HG03469 (cell line): ENCODE measurements around the gene ABCB8.
A peak's percentile ranks its signal among the peaks of the same experiment; 100 is the strongest.

Source experiments
- ATAC-seq: cut with Tn5 transposase; IDR thresholded peaks from one replicate; pipeline ENCODE4 v1.9.1; 2021; ENCODE audit warnings: mild to moderate bottlenecking, moderate library complexity, moderate number of reproducible peaks; ENCODE audit not compliant: unreplicated experiment

ABCB8 gene

DNA sequence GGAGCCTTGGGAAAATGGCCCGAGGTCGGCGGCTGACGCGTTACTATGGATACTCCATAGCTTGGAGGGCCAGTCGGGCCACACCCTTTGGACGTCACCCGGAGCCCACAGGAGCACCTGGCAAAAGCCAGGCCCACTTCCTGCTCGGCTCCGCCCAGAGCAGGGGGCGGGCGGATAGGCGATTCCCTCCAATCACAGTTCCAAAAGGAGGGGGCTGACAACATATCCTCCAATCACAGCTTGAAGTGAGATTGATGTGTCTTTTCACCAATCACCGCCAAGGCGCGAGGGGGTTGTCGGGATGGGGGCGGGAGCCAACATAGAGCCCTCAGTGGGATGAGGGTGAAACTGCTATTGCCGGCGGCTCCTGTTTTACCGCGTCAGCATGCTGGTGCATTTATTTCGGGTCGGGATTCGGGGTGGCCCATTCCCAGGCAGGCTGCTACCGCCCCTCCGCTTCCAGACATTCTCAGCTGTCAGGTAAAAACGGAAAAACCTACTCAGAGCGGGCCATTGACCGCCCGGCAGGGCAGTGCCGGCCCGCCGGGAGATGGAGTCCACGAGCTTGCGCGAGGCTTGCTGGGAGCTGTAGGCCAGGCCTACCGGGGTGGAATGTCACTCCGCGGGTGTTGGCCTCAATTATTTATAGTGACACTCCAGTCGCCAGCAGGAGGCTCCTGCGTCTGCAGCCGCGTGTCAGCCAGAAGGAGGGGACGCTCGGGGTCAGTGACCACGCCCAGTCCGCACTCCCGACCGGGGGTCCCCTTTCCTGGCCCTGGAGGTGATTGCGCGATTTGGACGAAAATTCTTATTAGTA, at the start of gene ABCB8:
Gene ABCB8 (plus strand): TSS at position 320 of the 817 bp plus-strand sequence. CDS start 66 bp downstream, at position 386.
- ATAC-seq = peak; percentile 90

DNA sequence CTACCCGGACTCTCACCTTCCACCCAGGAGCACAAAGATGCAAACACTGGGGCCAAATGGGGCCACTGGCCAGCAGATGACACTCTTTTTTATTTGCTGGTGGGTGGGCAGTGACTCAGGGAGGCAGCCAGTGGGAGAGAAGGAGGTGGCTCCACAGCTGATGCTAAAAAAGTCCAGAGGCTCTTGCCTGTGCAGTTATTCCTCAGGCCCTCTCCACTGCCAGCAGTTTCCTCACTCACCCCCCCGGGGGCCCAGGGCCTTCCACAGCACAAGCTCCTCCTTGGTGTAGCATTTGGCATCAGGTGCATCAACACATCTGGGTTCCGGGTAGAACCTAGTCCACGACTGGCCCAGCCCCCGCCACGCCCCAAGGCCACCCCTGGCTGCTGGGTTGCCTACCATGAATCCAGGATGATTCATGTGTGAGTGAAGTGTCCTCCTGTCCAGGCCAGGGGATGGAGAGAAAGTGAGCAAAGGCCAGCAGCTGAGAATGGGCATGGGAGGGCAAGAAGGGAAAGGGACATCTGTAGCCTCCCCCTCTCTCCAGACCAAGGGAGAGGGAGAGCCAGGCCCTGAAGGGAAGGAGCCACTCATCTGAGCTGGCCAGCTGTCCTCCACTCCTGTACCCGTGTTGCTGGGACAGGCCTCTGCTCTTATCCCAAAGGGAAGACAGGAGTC, 48.4 kb upstream of the ABCB8 start:
- no peak for ATAC-seq

DNA sequence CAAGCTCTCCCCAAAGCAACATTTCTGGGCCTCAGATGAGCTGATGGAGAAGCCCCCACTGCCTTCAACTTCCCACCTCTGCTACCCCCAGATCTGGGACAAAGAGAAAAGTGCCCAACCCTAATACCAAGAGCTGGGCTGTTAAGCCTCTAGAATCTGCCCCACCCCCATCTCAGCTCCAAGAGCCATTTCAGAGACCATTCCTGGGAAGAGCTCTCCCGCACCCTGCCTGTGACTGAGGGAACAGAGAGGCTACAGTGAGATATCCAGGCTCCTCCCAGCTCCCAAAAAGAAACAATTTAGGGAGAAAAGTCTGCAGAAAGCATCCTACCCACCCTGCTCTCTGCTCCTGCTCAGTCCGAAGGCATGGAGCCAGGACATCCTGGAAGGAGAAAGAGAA, 47.6 kb upstream of the ABCB8 start:
- ATAC-seq = no peak

DNA sequence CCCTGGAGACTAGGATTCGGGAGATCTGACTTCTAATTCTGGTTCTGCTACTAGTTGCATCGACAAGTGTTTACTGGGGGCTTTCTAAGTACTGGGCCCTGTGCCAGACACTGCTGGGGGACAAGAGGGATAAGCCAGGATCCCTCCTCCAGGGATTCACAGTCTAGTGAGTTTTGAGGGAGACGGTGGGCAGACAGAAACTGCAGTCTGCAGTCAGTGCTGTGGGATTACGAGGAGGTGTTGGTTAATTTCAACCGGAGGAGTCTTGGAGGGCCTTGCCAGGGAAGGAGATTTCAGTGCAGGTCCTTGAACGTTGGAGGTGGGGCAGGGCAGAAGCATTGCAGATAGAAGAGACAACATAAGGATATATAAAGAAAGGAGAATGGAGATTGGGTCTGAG, 46.6 kb upstream of the ABCB8 start:
- ATAC-seq = no peak

DNA sequence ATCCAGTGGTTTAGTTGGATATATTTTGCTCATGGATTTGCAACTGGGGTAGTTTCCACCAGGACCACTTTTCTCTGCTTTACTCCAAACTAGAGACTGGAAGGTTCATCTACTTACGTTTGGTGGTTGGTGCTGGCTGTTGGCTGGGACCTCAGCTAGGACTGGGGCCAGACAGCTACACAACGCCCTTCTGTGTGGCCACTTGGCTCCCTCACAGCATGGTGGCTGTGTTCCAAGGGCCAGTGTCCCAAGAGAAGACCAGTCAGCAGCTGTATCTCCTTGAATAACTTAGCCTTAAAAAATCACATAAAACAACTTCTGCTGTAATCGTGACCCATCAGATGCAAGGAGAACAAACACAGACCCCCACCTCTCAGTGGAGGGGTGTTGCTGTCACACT, 45.9 kb upstream of the ABCB8 start:
- no peak for ATAC-seq

DNA sequence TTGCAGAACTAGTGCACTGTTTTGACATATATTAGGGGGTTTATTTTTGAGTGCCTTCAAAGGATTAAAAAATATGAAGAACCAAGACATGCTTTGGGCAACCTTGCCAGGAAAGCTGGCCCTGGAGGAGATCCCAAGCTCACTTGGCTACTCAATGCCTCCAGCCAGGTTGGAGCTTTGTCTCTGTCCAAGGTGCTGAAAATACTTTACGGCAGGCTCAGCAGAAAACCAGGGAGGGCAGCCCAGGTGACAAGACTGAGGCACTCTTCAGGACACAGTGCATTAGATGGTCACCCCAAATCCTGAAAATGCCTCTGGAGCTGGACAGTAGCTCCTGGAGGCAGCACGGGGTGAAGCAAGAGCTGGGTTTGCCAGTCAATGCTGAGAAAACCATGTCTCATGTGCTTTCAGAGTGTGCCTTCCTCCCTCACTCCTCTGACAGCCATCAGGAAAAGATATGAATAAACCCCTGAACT, 44.3 kb upstream of the ABCB8 start:
- ATAC-seq = no peak

DNA sequence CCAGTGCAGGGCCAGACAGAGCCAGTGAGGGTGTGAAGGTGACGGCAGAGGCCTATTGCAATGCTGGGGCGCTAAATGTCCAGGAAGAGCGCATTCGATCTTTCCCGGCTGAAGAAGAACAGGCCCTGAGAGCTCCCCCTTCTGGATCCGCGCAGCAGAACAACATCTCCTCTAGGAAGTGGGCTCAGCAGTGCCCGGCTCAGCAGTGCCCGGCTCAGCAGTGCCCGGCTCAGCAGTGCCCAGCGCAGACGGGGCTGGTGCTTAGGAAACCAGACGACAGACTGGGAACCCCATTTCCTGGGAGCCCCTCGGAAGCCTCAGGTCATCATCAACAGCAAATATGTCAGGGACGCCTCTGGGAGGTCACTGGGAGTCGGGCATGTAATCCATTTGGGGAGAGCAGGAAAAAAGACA, 42.1 kb upstream of the ABCB8 start:
- no peak for ATAC-seq

DNA sequence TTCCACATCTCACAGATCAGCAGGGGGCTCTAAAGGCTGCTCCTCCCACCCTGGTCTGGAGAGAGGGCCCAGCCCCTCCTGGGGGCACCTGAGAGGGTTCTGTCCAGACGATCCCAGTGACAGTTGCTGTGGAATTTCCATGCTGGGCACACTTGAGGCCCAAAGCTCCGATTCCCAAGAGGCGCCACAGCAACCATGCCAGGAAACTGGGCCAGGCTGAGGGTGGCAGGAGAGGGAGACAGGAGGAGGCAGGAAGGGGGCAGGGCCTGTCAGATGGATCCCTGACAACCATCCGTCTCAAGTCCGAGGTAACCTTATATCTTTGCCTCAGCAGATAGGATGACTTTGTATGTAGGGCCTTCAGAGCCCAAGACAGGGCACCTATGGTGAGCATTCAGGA, 41.7 kb upstream of the ABCB8 start:
- ATAC-seq = no peak

DNA sequence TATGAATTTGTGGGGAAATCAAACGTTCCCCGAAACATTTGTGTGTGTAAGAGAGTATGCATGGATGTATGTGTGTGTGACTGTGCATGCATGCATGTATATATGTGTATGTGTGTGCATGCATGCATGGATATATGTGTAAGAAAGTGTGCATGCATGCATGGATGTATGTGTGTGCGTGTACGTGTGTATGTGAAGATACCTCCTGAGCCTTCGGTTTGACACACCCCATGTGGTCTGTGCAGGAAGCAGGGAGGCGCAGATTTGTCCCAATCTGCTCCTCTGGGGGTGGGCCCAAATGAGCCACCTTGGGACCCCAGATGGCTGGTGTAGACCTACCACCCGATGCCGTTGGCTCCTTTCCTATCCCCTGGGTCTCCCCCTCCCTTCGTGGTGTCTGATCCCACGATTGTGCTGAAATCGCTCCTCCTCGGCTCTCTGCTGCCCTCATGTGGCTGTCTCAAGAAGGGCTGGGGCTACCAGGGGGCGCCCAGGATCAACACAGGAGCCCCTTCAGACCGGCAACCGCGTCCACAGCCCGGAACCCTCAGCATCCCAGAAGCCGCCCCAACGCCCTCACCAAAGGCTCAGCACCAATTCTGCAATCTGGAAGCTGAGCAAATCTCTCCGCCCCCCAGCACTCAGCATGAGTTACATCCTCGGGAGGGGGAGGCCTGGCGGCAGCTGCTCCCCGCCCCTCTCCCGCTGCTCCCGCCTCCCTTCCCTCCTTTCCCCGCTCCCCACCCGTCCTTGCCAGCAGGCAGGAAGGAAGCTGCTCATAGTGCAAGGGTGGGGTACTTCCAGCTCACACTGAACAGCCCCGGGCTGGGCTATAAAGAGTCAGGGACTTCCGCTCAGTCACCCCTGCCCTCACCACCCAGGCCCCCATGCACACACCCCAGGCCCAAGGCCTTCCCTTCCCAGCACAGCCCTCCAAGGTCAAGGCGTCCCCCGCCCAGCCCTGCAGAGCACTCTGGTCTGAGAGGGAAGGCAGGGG, 39.7 kb upstream of the ABCB8 start:
- no peak for ATAC-seq

DNA sequence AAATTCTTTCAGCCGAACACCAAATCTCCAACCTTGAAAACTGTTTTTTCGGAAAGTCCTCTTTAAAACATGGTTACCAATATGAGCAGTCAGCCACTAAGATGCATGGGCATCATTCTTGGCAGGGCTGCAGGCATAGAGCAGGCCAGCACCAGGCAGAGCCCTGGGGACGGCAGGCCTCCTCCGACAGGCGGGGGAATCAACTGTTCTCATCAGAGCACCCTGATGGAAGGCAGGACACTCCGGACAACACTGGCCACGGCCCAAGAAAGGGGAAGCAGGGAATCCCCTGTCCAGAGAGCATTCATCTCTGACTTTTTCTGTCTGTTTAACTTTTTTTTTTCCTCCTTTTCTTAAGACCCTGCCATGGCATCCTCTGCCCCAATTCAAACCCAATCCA, 38.8 kb upstream of the ABCB8 start:
- ATAC-seq = no peak

DNA sequence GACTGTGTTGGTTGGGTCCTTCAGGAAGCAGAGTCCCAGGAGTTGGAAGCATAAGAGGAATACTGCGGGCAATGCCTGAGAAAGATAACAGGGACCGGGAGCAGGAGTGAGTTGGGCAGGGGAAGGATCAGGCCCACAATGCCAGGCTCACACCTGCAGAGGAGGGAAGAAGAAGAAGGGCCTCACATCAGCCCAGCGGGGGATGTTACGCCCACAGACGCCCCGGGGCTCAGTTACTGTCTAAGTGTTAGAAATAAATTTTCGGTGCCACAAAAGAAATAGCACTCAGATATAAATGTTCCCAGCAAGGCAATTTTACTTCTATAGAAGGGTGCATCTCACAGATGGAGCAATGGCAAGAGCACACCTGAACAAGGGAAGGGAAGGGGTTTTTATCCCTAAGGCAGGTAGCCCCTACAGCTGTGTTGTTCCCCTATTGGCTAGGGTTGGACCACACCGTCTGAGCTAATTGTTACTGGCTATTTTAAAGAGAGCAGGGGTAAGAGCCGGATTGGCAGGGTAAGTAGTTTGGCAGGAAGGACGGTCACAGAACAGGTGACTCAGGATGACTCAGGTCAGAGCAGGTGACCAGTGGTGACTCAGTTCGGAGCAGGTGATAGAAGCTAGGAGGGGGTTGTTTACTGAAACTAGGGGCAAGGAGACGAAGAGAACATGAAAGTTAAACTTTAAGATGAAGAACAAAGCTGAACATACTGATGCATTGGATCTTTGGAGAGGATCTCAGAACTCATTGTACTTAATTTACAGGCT, 37.6 kb upstream of the ABCB8 start, which contains the start of gene NOS3:
Gene NOS3 (plus strand): TSS at position 602 of the 771 bp plus-strand sequence. CDS start 2,787 bp downstream, outside the sequence.
- ATAC-seq = no peak

DNA sequence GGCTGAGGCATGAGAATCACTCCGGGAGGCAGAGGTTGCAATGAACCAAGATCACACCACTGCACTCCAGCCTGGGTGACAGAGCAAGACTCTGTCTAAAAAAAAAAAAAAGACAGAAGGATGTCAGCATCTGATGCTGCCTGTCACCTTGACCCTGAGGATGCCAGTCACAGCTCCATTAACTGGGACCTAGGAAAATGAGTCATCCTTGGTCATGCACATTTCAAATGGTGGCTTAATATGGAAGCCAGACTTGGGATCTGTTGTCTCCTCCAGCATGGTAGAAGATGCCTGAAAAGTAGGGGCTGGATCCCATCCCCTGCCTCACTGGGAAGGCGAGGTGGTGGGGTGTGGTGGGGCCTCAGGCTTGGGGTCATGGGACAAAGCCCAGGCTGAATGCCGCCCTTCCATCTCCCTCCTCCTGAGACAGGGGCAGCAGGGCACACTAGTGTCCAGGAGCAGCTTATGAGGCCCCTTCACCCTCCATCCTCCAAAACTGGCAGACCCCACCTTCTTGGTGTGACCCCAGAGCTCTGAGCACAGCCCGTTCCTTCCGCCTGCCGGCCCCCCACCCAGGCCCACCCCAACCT, 36.1 kb upstream of the ABCB8 start:
- no peak for ATAC-seq

DNA sequence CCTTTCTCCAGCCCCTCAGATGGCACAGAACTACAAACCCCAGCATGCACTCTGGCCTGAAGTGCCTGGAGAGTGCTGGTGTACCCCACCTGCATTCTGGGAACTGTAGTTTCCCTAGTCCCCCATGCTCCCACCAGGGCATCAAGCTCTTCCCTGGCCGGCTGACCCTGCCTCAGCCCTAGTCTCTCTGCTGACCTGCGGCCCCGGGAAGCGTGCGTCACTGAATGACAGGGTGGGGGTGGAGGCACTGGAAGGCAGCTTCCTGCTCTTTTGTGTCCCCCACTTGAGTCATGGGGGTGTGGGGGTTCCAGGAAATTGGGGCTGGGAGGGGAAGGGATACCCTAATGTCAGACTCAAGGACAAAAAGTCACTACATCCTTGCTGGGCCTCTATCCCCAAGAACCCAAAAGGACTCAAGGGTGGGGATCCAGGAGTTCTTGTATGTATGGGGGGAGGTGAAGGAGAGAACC, 35.4 kb upstream of the ABCB8 start:
- ATAC-seq = no peak

DNA sequence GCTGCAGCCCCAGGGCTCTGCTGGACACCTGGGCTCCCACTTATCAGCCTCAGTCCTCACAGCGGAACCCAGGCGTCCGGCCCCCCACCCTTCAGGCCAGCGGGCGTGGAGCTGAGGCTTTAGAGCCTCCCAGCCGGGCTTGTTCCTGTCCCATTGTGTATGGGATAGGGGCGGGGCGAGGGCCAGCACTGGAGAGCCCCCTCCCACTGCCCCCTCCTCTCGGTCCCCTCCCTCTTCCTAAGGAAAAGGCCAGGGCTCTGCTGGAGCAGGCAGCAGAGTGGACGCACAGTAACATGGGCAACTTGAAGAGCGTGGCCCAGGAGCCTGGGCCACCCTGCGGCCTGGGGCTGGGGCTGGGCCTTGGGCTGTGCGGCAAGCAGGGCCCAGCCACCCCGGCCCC, 34.7 kb upstream of the ABCB8 start:
- ATAC-seq = no peak

DNA sequence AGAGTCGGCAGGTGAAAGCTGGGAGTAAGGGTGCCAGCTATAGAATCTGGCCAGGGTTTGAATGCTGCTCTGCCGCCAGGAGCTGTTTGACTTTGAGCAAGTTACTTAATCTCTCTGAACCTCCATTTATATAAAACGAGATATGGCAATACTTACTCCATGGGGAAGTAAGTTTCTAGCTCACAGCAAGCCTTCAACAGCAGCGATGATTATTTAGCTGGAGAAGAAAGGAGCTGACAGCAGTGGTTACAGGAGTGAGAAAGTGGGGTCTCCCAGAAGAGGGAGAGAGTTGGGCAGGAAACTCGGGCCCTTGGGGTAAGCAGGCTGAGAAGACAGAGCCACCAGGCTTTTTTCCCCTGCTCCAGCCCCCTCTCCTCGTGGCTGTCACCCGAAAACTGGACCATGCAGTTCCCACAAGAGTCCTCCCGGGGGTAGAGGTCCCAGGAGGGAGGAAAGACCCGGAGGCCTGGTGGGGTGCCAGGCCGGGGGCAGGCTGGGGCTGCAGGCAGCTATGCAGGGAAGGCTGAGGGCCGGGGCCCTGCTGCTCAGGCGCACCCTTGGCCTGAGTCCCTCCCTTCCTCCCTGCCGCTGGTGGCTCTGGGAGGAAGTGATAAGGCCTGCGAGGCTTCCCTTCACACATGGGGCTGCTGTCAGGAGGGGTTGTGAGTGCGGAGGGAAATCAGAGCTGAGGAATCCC, 34.0 kb upstream of the ABCB8 start:
- ATAC-seq = no peak

DNA sequence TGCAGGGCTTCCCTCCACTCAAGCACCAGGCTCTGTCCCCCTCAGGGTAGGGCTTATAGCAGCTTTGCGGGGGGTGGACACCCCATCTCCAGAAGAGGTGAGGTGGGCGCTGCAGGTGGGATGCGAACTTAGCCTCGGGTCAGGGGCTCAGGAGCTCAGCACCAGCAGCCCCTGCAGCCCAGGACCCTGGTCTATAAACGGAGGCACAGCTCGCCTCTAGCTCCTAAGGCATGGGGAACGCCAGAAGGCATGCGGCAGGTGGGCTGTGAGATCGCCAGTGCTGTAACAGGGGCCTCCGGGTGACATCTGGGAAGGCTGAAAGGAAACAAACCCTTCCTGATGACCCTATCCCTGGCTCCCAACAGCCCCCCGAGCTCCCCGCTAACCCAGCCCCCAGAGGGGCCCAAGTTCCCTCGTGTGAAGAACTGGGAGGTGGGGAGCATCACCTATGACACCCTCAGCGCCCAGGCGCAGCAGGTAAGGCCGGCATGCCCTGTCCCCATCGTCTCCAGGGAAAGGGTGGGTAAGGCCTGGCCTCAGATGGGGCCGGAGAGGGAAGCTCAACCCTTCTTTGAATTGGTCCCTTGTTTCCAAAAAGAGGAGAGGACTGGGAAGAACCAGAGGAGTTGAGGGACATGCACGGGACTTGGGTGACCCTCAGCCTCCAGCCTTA, 33.3 kb upstream of the ABCB8 start:
- no peak for ATAC-seq

DNA sequence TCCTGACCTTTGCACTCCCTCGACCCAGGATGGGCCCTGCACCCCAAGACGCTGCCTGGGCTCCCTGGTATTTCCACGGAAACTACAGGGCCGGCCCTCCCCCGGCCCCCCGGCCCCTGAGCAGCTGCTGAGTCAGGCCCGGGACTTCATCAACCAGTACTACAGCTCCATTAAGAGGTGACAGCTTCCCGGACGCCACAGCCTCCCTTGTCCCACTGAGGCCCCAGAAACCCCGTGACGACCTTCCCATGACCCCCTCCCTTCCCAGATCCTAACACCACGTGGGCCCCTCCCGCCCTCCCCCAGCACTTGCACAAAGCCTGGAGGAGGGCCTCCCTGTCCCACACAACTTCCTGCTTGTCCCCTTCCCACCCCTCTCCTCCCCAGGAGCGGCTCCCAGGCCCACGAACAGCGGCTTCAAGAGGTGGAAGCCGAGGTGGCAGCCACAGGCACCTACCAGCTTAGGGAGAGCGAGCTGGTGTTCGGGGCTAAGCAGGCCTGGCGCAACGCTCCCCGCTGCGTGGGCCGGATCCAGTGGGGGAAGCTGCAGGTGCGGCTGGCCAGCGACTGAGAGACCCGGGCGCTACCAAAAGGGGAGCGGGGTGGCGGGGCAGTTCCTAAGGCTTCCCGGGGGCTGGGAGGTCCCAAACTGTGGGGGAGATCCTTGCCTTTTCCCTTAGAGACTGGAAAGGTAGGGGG, 31.7 kb upstream of the ABCB8 start:
- no peak for ATAC-seq

DNA sequence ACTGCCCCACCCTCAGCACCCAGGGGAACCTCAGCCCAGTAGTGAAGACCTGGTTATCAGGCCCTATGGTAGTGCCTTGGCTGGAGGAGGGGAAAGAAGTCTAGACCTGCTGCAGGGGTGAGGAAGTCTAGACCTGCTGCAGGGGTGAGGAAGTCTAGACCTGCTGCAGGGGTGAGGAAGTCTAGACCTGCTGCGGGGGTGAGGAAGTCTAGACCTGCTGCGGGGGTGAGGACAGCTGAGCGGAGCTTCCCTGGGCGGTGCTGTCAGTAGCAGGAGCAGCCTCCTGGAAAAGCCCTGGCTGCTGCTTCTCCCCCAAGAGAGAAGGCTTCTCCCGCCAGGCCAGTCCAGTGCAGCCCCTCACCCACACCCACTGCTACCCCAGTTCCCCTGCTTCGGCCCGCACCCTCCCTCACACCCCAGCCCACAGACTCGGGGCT, 31.2 kb upstream of the ABCB8 start:
- ATAC-seq = no peak
